ENCODE data around the gene TSN. TPM values are rescaled to one million over a fixed set of nuclear protein-coding genes. Genes with fewer than 3 reads are reported as not detected.

The TSN gene
- total RNA-seq, 1 experiment from 2014 or later = 102 TPM

DNA sequence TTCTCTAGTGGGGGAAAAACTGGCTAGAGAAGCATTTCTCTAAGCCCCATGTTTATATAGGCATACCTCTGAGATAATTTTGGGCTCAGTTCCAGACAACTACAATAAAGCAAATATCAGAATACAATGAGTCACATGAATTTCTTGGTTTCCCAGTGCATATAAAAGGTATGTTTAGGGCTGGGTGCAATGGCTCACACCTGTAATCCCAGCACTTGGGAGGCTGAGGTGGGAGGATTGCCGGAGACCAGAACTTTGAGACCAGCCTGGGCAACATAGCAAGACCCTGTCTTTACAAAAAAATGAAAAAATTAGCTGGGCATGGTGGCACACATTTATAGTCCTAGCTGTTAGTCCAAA, 22.2 kb downstream of the TSN start:
- Histone ChIP-seq H3K9me3 (ENCODE audit: control insufficient read depth, low read depth, low read length) (no peaks in the 10 kb centered on the region), H3K79me2 (ENCODE audit: insufficient read depth, low read length) (no peaks in the 10 kb centered on the region), H3K56ac (ENCODE audit: insufficient read length, low read depth, low read length) (no peak overlapping the region), H3K4me2 (ENCODE audit: insufficient read depth, insufficient read length, low read length) (no peak overlapping the region), H2BK5ac (ENCODE audit: insufficient read length, low read length) (no peak overlapping the region), H4K5ac (ENCODE audit: insufficient read length, low read depth, low read length) (no peak overlapping the region), H3K14ac (ENCODE audit: insufficient read depth, low read length) (no peak overlapping the region), H3K4me1 (ENCODE audit: insufficient read depth, low read length) (peaks cover 3% of the 10 kb centered on the region; the same call in 1 of the 2 replicates), H2BK12ac (ENCODE audit: insufficient read length, low read depth, low read length) (no peak overlapping the region), H4K91ac (ENCODE audit: insufficient read length, low read depth, low read length) (no peak overlapping the region), H3K9ac (ENCODE audit: extremely low read depth, insufficient read length, low read length) (no peak overlapping the region), H3K23ac (ENCODE audit: insufficient read length, low read depth, low read length) (no peak overlapping the region), H3K18ac (ENCODE audit: insufficient read length, low read depth, low read length) (no peak overlapping the region), H2AK5ac (ENCODE audit: insufficient read length, low read length) (no peak overlapping the region), H3K23me2 (ENCODE audit: insufficient read length, low read depth, low read length, poor library complexity, severe bottlenecking) (no peaks in the 10 kb centered on the region), H2AFZ (ENCODE audit: low read length) (no peak overlapping the region), H2BK120ac (ENCODE audit: low read depth, low read length, poor library complexity, severe bottlenecking) (no peak overlapping the region), H3K27me3 (ENCODE audit: insufficient read depth, low read length) (no peaks in the 10 kb centered on the region), H2BK20ac (ENCODE audit: low read depth, low read length, poor library complexity, severe bottlenecking) (no peak overlapping the region), H2BK15ac (ENCODE audit: low read depth, low read length) (no peak overlapping the region), H4K20me1 (ENCODE audit: control insufficient read depth, insufficient read depth, insufficient read length) (peaks cover 2% of the 10 kb centered on the region), H4K8ac (replicated peaks; ENCODE audit: insufficient read length, low read depth, low read length) (no peak overlapping the region), H3K4ac (ENCODE audit: low read depth, low read length) (no peak overlapping the region), H3K79me1 (ENCODE audit: insufficient read depth, low read depth, low read length, poor library complexity, severe bottlenecking) (no peaks in the 10 kb centered on the region), H3K27ac (ENCODE audit: insufficient read length, low read depth, low read length) (no peak overlapping the region), H3T11ph (ENCODE audit: low read length) (no peak overlapping the region)
- no peak for DNase-seq
- no peaks in the 10 kb centered on the region for H3K36me3 Mint-ChIP-seq (ENCODE audit: insufficient read depth in 1 of 3, low read depth in 3 of 3)
- peaks cover 2% of the 10 kb centered on the region; the same call in 1 of the 2 replicates for H3K27me3 Mint-ChIP-seq (ENCODE audit: low read depth)
- no peak overlapping the region for H3K27ac Mint-ChIP-seq
- TF ChIP-seq, protein P1, sequence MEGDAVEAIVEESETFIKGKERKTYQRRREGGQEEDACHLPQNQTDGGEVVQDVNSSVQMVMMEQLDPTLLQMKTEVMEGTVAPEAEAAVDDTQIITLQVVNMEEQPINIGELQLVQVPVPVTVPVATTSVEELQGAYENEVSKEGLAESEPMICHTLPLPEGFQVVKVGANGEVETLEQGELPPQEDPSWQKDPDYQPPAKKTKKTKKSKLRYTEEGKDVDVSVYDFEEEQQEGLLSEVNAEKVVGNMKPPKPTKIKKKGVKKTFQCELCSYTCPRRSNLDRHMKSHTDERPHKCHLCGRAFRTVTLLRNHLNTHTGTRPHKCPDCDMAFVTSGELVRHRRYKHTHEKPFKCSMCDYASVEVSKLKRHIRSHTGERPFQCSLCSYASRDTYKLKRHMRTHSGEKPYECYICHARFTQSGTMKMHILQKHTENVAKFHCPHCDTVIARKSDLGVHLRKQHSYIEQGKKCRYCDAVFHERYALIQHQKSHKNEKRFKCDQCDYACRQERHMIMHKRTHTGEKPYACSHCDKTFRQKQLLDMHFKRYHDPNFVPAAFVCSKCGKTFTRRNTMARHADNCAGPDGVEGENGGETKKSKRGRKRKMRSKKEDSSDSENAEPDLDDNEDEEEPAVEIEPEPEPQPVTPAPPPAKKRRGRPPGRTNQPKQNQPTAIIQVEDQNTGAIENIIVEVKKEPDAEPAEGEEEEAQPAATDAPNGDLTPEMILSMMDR (conservative IDR thresholded peaks at IDR 0.05) = no peak
- H3K9me3 Mint-ChIP-seq = no peaks in the 10 kb centered on the region; a peak in 1 of 5 replicates
- H3K4me1 Mint-ChIP-seq = peaks cover 9 to 12% of the 10 kb centered on the region in 2 experiments
- H3K4me3 Mint-ChIP-seq = no peak overlapping the region
- no CpG with 5 or more reads among the region's 1 CpG for WGBS (ENCODE audit: extremely low coverage, insufficient read length, low lambda C conversion rate)
